Activated CD8-positive, alpha-beta T cell treated with anti-CD3 and anti-CD28 coated beads, Interleukin-2, amount 10 ng/mL, durations not matched to agents 7 days and 5 days (primary cell): ENCODE data around the gene EFNA2. TPM values are rescaled to one million over a fixed set of nuclear protein-coding genes. Genes with fewer than 3 reads are reported as not detected.
A peak's percentile ranks its signal among the peaks of the same experiment; 100 is the strongest.

ENCODE experiments used
- ATAC-seq: fragments of 150-1000 bp; cut with Tn5 transposase; one replicate; pipeline ENCODE4 v1.10.0; 2021; ENCODE audit warnings: moderate library complexity
- CTCF ChIA-PET: fragments of 350-600 bp; sonication (Branson Sonifier 250); formaldehyde crosslinking; loops from one replicate; lab custom pipeline; 2021; ENCODE audit warnings: antibody characterized with exemption; lab: Charles Lee
- POLR2A ChIA-PET: fragments of 350-600 bp; sonication (Branson Sonifier 250); formaldehyde crosslinking; loops from one replicate; lab custom pipeline; 2021; ENCODE audit warnings: antibody characterized with exemption; lab: Charles Lee
- DNase-seq: peaks from one replicate; pipeline ENCODE4 v3.0.0-alpha.2; 2020
- H3K27ac Mint-ChIP-seq: one replicate; pipeline ENCODE4 v1.8.0; 2021; ENCODE audit warnings: mild to moderate bottlenecking, mixed read lengths
- H3K27me3 Mint-ChIP-seq: one replicate; pipeline ENCODE4 v1.8.0; 2021; ENCODE audit warnings: low read depth, mixed read lengths
- H3K36me3 Mint-ChIP-seq: one replicate; pipeline ENCODE4 v1.8.0; 2021; ENCODE audit warnings: low read depth, mixed read lengths
- H3K4me1 Mint-ChIP-seq: one replicate; pipeline ENCODE4 v1.8.0; 2021; ENCODE audit warnings: low read depth, mixed read lengths
- H3K4me3 Mint-ChIP-seq: one replicate; pipeline ENCODE4 v1.8.0; 2021; ENCODE audit warnings: mild to moderate bottlenecking, mixed read lengths
- H3K9me3 Mint-ChIP-seq: one replicate; pipeline ENCODE4 v1.8.0; 2022; ENCODE audit warnings: mixed read lengths; ENCODE audit not compliant: insufficient read depth
- total RNA-seq, 2 experiments: library from RNA; stranded (reverse); gene quantifications; one replicate each; pipeline ENCODE4 v1.2.3, GENCODE V29; 2021

The EFNA2 gene
- total RNA-seq, 2 experiments from 2014 or later: not detected

DNA sequence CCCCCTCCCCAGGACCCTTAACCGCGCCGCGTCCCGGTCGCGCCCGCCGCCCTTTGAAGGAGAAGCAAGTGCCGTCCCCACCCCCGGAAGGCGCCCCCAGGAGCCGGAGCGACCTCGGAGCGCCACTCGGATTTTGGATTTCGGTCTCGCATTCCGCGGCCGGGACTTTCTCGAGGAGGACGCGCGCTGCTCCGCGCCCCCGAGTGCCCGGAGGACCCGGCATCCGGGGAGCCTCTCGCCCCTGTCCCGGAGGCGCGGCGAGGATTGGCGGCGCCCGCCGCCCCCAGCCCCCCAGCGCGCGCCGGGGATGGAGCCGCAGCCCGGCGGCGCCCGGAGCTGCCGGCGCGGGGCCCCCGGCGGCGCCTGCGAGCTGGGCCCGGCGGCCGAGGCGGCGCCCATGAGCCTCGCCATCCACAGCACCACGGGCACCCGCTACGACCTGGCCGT is 35.7 kb upstream of the EFNA2 start:
- Mint-ChIP-seq H3K4me3 (peak overlapping the region; percentile 79), H3K9me3 (no peaks in the 10 kb centered on the region), H3K27me3 (no peaks in the 10 kb centered on the region), H3K4me1 (peaks cover 15% of the 10 kb centered on the region), H3K36me3 (peaks cover 30% of the 10 kb centered on the region), H3K27ac (peak overlapping the region; percentile 83)
- no peak for ATAC-seq
- CTCF ChIA-PET: interaction anchor here (0.9 kb wide), 1 partner anchor 12 kb away, joined by 3 read pairs; no protein-coding TSS in a partner anchor
- POLR2A ChIA-PET: interaction anchor here (0.5 to 1.0 kb wide), 2 partner anchors 10 to 19 kb away, joined by 3 read pairs; partner anchors contain the start of gene CIRBP
- DNase-seq: no peak

DNA sequence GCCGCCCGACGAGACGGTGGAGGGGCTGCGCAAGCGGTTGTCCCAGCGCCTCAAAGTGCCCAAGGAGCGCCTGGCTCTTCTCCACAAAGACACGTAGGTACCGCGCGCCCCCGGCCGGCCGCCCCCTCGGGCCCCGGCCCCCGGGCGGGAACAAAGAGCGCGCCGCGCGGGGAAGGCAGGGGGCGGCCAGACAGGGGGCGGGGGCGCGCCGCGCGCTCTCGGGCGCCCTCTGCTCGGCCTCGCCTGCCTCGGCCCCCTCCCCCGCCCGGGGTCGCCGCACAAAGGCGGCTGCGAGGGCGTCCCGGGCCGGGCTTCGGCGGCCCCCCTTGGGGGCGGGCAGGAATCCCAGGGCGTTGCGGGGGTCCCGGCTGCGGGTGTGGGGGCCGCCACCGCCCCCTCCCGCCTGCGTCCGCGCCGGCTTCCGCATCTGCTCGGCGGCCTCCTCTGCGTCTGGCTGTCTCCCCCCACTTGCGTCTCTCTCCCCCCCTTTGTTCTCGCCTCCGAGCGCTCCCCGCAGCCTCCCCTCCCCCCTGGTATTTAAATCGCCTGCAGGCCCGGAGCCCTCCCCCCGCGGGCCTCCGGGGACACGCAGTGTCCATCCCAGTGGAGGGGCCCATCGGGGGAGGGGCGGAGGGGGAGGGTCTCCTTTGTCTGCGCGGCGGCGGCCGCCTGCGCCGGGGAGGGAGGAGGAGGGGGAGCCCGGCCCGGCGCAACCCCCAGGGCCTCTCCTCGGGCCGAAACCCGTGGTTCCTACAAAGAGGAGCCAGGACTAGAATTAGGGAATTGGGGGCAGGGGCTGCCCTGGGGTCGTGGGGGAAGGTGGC is 35.0 kb upstream of the EFNA2 start:
- POLR2A ChIA-PET: interaction anchor here (1.0 to 3.2 kb wide), 3 partner anchors 11 to 19 kb away, joined by 3 to 52 read pairs (median 6); partner anchors contain the start of gene CIRBP
- peak overlapping the region; percentile 88 for H3K27ac Mint-ChIP-seq
- ATAC-seq (no peak), DNase-seq (peak; percentile 74)
- H3K27me3 Mint-ChIP-seq: no peaks in the 10 kb centered on the region
- CTCF ChIA-PET: interaction anchor here (0.9 to 1.3 kb wide), 2 partner anchors 11 to 16 kb away, joined by 3 to 11 read pairs; no protein-coding TSS in a partner anchor
- H3K36me3 Mint-ChIP-seq: peaks cover 36% of the 10 kb centered on the region
- H3K4me1 Mint-ChIP-seq: peaks cover 20% of the 10 kb centered on the region
- no peaks in the 10 kb centered on the region for H3K9me3 Mint-ChIP-seq
- H3K4me3 Mint-ChIP-seq: peak overlapping the region; percentile 91

DNA sequence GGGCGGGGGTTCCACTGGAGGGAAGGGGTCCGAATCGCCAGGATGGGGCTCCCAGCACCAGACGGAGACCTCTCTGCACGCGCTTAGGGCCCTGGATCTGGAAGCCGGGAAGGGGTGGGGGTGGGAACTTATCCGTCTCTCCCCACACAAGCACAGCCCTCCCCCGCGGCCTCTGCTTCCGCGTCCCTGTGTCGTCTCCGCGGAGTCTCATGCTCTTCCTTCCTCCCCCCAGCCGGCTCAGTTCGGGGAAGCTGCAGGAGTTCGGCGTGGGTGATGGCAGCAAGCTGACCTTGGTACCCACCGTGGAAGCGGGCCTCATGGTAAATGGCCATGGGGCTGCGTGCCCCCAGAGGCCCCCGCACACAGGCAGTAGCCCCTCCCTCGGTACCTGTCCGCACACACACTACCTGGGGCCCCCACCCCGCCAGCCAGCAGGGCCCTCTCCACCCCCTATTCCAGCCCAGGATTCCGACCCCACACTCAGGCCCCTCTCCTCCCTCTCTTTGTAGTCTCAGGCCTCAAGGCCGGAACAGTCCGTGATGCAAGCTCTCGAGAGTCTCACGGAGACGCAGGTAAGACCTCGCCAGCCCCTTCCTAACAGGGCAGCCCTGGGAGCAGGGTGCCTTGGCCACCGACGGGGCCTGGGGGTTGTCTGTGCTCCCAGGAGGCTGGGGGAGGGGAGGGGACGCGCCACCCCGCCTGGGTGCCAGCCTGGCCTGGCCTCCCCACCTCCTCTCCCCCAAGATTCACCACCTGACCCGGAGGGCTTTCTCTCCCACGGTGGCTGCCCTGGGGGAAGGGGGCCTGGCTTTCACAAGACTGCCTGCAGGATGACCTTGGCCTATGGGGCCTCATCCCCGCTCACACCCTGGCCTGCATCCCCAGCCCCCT is 34.1 kb upstream of the EFNA2 start:
- Mint-ChIP-seq H3K36me3 (peaks cover 45% of the 10 kb centered on the region), H3K4me1 (peaks cover 23% of the 10 kb centered on the region), H3K9me3 (no peaks in the 10 kb centered on the region), H3K27ac (peak overlapping the region; percentile 88), H3K4me3 (peak overlapping the region; percentile 91), H3K27me3 (no peaks in the 10 kb centered on the region)
- CTCF ChIA-PET: interaction anchor here (1.3 kb wide), 1 partner anchor 15 kb away, joined by 11 read pairs; no protein-coding TSS in a partner anchor
- peak; percentile 2 for ATAC-seq
- POLR2A ChIA-PET: interaction anchor here (0.5 to 3.2 kb wide), 5 partner anchors 10 to 31 kb away, joined by 3 to 52 read pairs (median 4); partner anchors contain the start of gene CIRBP
- DNase-seq: peak; percentile 79

GRCh38 chr19:1252221-1252820 is 33.4 kb upstream of the EFNA2 start:
- CTCF ChIA-PET: interaction anchor here (1.3 to 4.9 kb wide), 3 partner anchors 8 to 14 kb away, joined by 11 to 45 read pairs (median 29); no protein-coding TSS in a partner anchor
- ATAC-seq: no peak
- H3K4me1 Mint-ChIP-seq: peaks cover 26% of the 10 kb centered on the region
- POLR2A ChIA-PET: interaction anchor here (0.5 to 3.2 kb wide), 9 partner anchors 8 to 31 kb away, joined by 3 to 52 read pairs (median 9); partner anchors contain the start of genes CIRBP and FAM174C
- H3K9me3 Mint-ChIP-seq: no peaks in the 10 kb centered on the region
- H3K27me3 Mint-ChIP-seq: no peaks in the 10 kb centered on the region
- peak; percentile 87 for DNase-seq
- H3K36me3 Mint-ChIP-seq: peaks cover 48% of the 10 kb centered on the region
- H3K4me3 Mint-ChIP-seq: peak overlapping the region; percentile 91
- peak overlapping the region; percentile 88 for H3K27ac Mint-ChIP-seq

DNA sequence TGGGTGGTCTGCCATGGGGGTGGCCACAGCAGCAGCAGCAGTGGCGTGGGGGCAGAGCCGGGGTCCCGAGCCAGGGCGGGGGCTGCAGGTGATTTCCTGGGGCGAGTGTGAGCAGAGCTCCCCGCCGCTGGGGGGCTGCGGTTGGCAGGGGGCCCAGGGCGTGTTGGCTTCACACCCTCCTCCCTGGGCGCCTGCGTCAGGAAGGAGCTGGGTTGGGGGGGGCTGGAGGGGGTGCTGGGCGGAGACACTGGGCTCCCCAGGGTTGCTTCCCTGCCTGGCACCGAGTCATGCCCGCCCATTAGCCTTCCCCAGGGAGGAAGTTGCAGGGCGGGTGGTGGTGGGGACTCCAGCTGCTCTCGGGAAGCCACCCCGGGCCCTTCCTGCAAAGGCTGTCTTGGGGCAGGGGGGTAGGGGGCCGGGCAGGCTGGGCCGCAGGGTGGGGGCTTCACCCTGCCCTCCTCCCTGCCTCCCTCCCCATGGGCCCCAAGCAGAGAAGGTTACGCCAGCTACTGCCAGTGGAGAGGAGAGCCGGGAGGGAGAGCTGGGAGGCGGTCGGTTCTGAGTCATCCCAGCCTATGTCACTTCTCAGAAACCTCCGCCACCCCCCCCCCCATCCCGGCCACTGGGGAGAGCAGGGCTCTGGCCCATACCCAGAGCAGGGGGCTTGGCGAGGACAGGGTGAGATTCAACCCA is 32.7 kb upstream of the EFNA2 start:
- ATAC-seq: peak; percentile 16

GRCh38 chr19:1253514-1254080 is 32.1 kb upstream of the EFNA2 start:
- Mint-ChIP-seq H3K36me3 (peaks cover 61% of the 10 kb centered on the region), H3K9me3 (no peaks in the 10 kb centered on the region), H3K4me1 (peaks cover 35% of the 10 kb centered on the region), H3K4me3 (peak overlapping the region; percentile 91), H3K27me3 (no peaks in the 10 kb centered on the region), H3K27ac (peak overlapping the region; percentile 79)
- POLR2A ChIA-PET: interaction anchor here (1.2 to 3.2 kb wide), 5 partner anchors 9 to 22 kb away, joined by 3 to 52 read pairs (median 10); partner anchors contain the start of genes CIRBP and FAM174C
- no peak for ATAC-seq
- no peak for DNase-seq
- CTCF ChIA-PET: interaction anchor here (0.7 to 4.9 kb wide), 4 partner anchors 8 to 15 kb away, joined by 3 to 45 read pairs (median 16); partner anchors contain the start of gene CIRBP

More for the DNA sequence above, 32.7 kb upstream of the EFNA2 start:
- DNase-seq: peak; percentile 85
- no peaks in the 10 kb centered on the region for H3K27me3 Mint-ChIP-seq
- H3K36me3 Mint-ChIP-seq: peaks cover 55% of the 10 kb centered on the region
- H3K4me1 Mint-ChIP-seq: peaks cover 30% of the 10 kb centered on the region
- no peaks in the 10 kb centered on the region for H3K9me3 Mint-ChIP-seq
- CTCF ChIA-PET: interaction anchor here (0.7 to 4.9 kb wide), 4 partner anchors 8 to 16 kb away, joined by 3 to 45 read pairs (median 16); partner anchors contain the start of gene CIRBP
- peak overlapping the region; percentile 81 for H3K27ac Mint-ChIP-seq
- POLR2A ChIA-PET: interaction anchor here (0.9 to 3.2 kb wide), 6 partner anchors 8 to 22 kb away, joined by 3 to 52 read pairs (median 10); partner anchors contain the start of genes CIRBP and FAM174C
- H3K4me3 Mint-ChIP-seq: peak overlapping the region; percentile 91

DNA sequence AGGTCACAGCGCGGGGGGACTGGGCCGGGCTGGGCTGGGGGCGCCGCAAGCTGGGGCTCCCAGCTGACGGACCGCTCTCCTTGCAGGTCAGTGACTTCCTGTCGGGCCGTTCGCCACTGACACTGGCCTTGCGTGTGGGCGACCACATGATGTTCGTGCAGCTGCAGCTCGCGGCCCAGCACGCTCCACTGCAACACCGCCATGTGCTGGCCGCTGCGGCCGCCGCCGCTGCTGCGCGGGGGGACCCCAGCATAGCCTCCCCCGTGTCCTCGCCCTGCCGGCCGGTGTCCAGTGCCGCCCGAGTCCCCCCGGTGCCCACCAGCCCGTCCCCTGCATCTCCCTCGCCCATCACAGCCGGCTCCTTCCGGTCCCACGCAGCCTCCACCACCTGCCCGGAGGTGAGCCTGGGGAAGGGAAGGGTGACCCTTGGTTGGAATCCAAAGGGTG is 31.6 kb upstream of the EFNA2 start:
- Mint-ChIP-seq H3K27me3 (no peaks in the 10 kb centered on the region), H3K9me3 (no peaks in the 10 kb centered on the region), H3K27ac (peak overlapping the region; percentile 41), H3K4me1 (peaks cover 40% of the 10 kb centered on the region), H3K4me3 (no peak overlapping the region), H3K36me3 (peaks cover 66% of the 10 kb centered on the region)
- no peak for DNase-seq
- POLR2A ChIA-PET: interaction anchor here (1.8 to 3.2 kb wide), 4 partner anchors 10 to 19 kb away, joined by 10 to 52 read pairs (median 10); partner anchors contain the start of gene CIRBP
- ATAC-seq: no peak
- CTCF ChIA-PET: interaction anchor here (1.8 to 4.9 kb wide), 3 partner anchors 10 to 13 kb away, joined by 9 to 45 read pairs (median 29); no protein-coding TSS in a partner anchor

DNA sequence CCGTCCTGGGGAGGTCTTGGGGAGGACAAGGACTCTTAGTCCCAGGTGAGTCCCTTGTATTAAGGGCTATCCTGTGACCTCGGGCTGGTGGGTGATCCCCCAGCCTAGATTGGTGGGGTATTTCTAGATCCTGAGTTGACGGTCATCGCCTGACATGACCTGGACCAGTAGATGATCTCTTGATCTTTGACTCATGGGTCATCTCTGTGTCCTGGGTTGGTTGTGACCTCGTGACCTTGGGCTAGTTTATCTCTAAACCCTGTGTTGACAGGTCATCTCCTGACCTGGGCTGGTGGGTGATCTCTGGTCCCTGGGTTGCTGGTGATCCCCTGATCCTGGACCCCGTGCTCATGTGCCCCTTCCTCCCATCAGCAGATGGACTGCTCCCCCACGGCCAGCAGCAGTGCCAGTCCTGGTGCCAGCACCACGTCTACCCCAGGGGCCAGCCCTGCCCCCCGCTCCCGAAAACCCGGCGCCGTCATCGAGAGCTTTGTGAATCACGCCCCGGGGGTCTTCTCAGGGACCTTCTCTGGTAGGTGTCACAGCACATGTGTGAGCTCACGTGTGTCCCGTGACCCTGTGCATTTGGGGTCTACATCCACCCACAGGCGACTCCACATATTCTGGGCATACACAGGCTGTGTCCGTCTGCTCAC is 31.0 kb upstream of the EFNA2 start:
- Mint-ChIP-seq H3K27ac (peak overlapping the region; percentile 41), H3K4me1 (peaks cover 46% of the 10 kb centered on the region), H3K27me3 (no peaks in the 10 kb centered on the region), H3K36me3 (peaks cover 70% of the 10 kb centered on the region), H3K4me3 (peak overlapping the region; percentile 42), H3K9me3 (no peaks in the 10 kb centered on the region)
- ATAC-seq: no peak
- ChIA-PET CTCF (interaction anchor here (2.4 to 4.9 kb wide), 2 partner anchors 10 to 12 kb away, joined by 9 to 45 read pairs; no protein-coding TSS in a partner anchor), POLR2A (interaction anchor here (6.9 kb wide), 1 partner anchor 14 kb away, joined by 73 read pairs; the partner anchor contains the start of gene CIRBP)
- DNase-seq: no peak
